ENCODE data around the gene LGALS14. TPM values are rescaled to one million over a fixed set of nuclear protein-coding genes. Genes with fewer than 3 reads are reported as not detected.

Gene LGALS14
- total RNA-seq, 1 experiment from 2014 or later, result not detected

GRCh38 chr19:39754971-39755370, 50.7 kb downstream of the LGALS14 start (continued):
- no peak for TF ChIP-seq AFF4 (CRISPR knock-in tag; IDR thresholded peaks at IDR 0.05; ENCODE audit: borderline replicate concordance)
- no peak for TF ChIP-seq USF2 (CRISPR knock-in tag; IDR thresholded peaks at IDR 0.05)
- TF ChIP-seq GTF2I (CRISPR knock-in tag; conservative IDR thresholded peaks at IDR 0.05), result no peak
- TF ChIP-seq ATF2 (CRISPR knock-in tag; IDR thresholded peaks at IDR 0.05; ENCODE audit: borderline replicate concordance, low read depth), result no peak
- no peak for TF ChIP-seq ZNF532 (CRISPR knock-in tag; IDR thresholded peaks at IDR 0.05; ENCODE audit: borderline replicate concordance)
- no peak for TF ChIP-seq FOXJ3 (CRISPR knock-in tag; IDR thresholded peaks at IDR 0.05; ENCODE audit: borderline replicate concordance)
- TF ChIP-seq ZNF281 (CRISPR knock-in tag; IDR thresholded peaks at IDR 0.05), result no peak
- no peak for TF ChIP-seq MLX (CRISPR knock-in tag; IDR thresholded peaks at IDR 0.05)
- no peak for TF ChIP-seq CTCF (IDR thresholded peaks at IDR 0.05)
- TF ChIP-seq CDX4 (CRISPR knock-in tag; IDR thresholded peaks at IDR 0.05; ENCODE audit: borderline replicate concordance), result no peak
- no peak for TF ChIP-seq ZNF232 (CRISPR knock-in tag; IDR thresholded peaks at IDR 0.05)

Other genes starting within 250 kb of the LGALS14 start
- 136 to 154 TPM (median 137 TPM) in 3 replicates for gene TIMM50, start 223.6 kb upstream of the LGALS14 start, total RNA-seq (2021)
- gene DLL3, start 205.5 kb upstream of the LGALS14 start, total RNA-seq (2021), result 16.4 to 23.9 TPM (median 21.6 TPM) in 3 replicates
- 12.6 to 15.4 TPM (median 15.1 TPM) in 3 replicates for gene SELENOV, start 189.3 kb upstream of the LGALS14 start, total RNA-seq (2021)
- gene EID2B, start 171.6 kb upstream of the LGALS14 start, total RNA-seq (2021), result 2.7 to 3.6 TPM (median 2.7 TPM) in 3 replicates
- gene EID2, start 164.3 kb upstream of the LGALS14 start, total RNA-seq (2021), result 21.5 to 24.0 TPM (median 23.7 TPM) in 3 replicates
- gene LGALS13, start 102.0 kb upstream of the LGALS14 start, total RNA-seq (2021), result not detected in 3 replicates
- not detected in 3 replicates for gene LGALS16, start 48.6 kb upstream of the LGALS14 start, total RNA-seq (2021)
- not detected in 3 replicates for gene CLC, start 33.5 kb downstream of the LGALS14 start, total RNA-seq (2021)
- not detected in 3 replicates for gene LEUTX, start 74.4 kb downstream of the LGALS14 start, total RNA-seq (2021)
- gene DYRK1B, start 129.7 kb downstream of the LGALS14 start, total RNA-seq (2021), result 12.2 to 14.0 TPM (median 13.2 TPM) in 3 replicates
- 576 to 620 TPM (median 610 TPM) in 3 replicates for gene FBL, start 141.9 kb downstream of the LGALS14 start, total RNA-seq (2021)
- 2.8 to 4.4 TPM (median 3.5 TPM) in 3 replicates for gene FCGBP, start 230.2 kb downstream of the LGALS14 start, total RNA-seq (2021)